Transverse colon (tissue), 3 donors: ENCODE measurements around the gene CDK14.

Experiments
- EP300 ChIP-seq: sonication (generic); formaldehyde crosslinking; IDR thresholded peaks from one replicate; pipeline ENCODE4 v1.6.1; 2017; ENCODE audit warnings: antibody characterized with exemption, low read depth
- POLR2A ChIP-seq: fragments of 450-650 bp; IDR thresholded peaks from one replicate; pipeline ENCODE4 v1.6.1; 2016; ENCODE audit warnings: antibody characterized with exemption, mild to moderate bottlenecking, moderate library complexity
- TF ChIP-seq, protein P1 (sequence below), 5 experiments: fragments of 200-600 bp in 3 of 5; fragments of 450-650 bp in 2 of 5; sonication (generic) in 3 of 5; IDR thresholded peaks; 1 replicate in 2 of 5; 2 replicates in 3 of 5; pipeline ENCODE4 v1.5.1; 2016 to 2017; ENCODE audit warnings: antibody characterized with exemption in 5 of 5, inconsistent platforms in 3 of 5, mild to moderate bottlenecking in 2 of 5, moderate library complexity in 1 of 5

DNA sequence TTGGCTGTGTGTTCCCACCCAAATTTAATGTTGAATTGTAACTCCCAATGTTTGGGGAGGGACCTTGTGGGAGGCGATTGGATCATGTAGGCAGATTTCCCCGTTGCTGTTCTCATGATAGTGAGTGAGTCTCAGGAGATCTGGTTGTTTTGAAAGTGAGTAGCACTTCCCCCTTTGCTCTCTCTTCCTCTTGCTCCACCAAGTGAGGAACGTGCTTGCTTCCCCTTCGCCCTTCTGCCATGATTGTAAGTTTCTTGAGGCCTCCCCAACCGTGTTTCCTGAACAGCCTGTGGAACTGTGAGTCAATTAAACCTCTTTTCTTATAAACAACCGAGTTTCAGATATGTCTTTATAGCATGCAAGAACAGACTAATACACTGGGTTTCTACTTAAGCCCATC, 176.3 kb downstream of the CDK14 start:
- TF ChIP-seq, protein P1, sequence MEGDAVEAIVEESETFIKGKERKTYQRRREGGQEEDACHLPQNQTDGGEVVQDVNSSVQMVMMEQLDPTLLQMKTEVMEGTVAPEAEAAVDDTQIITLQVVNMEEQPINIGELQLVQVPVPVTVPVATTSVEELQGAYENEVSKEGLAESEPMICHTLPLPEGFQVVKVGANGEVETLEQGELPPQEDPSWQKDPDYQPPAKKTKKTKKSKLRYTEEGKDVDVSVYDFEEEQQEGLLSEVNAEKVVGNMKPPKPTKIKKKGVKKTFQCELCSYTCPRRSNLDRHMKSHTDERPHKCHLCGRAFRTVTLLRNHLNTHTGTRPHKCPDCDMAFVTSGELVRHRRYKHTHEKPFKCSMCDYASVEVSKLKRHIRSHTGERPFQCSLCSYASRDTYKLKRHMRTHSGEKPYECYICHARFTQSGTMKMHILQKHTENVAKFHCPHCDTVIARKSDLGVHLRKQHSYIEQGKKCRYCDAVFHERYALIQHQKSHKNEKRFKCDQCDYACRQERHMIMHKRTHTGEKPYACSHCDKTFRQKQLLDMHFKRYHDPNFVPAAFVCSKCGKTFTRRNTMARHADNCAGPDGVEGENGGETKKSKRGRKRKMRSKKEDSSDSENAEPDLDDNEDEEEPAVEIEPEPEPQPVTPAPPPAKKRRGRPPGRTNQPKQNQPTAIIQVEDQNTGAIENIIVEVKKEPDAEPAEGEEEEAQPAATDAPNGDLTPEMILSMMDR (IDR thresholded peaks at IDR 0.05): no peak
- TF ChIP-seq POLR2A (no peak), EP300 (no peak)
